ENCODE data around the gene CLIC4. TPM values are rescaled to one million over a fixed set of nuclear protein-coding genes. Genes with fewer than 3 reads are reported as not detected.

CLIC4 gene
- total and polyA plus RNA-seq, 3 experiments from 2014 or later: 0.18 to 13.2 (median 12.8) TPM

DNA sequence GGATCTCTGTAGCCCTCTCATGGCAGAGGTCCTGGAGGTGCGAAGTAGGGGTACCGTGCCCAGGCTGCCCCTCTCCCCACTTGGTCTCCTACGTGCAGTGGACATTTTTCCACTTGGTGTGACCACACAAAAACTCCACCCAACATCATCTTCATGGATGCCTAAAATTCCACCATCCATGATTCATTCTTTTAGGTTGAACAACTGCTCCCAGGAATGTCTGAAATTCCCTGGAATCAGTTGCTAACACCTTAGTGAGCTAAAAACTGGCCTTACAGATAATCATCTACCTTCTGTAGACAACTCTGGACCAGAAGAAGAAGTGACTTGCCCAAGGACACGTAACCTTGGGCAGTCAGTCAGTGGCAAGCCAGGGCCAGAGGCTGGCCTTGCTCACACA lies 32.1 kb upstream of the CLIC4 start:
- DNase-seq: no peak

DNA sequence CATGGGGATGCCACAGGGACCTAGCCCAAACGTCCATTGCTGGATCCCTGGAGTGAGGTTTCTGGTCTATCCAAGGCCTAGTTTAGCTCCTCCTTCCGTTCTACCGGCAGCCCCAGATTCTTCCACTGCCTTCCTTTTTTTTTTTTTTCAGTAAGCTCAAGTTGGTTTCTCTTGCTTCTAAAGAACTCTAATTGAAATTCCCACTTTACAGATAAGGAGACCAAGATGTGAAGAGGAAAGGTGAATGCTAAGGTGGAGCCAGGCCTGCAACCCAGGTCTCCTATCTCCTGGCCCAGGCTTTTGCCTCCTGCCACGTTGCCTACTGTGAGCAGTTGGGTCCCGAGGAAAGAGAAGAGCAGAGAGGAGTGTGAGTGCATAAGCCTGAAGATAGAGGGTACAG lies 31.5 kb upstream of the CLIC4 start:
- Mint-ChIP-seq H3K4me3 (no peak overlapping the region), H3K9me3 (no peaks in the 10 kb centered on the region), H3K4me1 (peaks cover 10 to 11% (median 10%) of the 10 kb centered on the region in 3 donors), H3K27ac (no peak overlapping the region), H3K36me3 (no peaks in the 10 kb centered on the region), H3K27me3 (peaks cover 3 to 6% of the 10 kb centered on the region in 2 donors)
- POLR2A ChIA-PET: no interaction called here
- CTCF ChIA-PET: interaction anchor here (0.7 kb wide), 1 partner anchor 25 kb away, joined by 3 read pairs; no protein-coding TSS in a partner anchor
- no peaks in the 10 kb centered on the region for H3K36me3 ChIP-seq (ENCODE audit: insufficient read depth, low read length)
- H3K4me1 ChIP-seq (ENCODE audit: insufficient read depth, low read length): no peaks in the 10 kb centered on the region
- no peaks in the 10 kb centered on the region for H3K27me3 ChIP-seq (ENCODE audit: insufficient read depth, low read length, poor library complexity, severe bottlenecking)
- H3K27ac ChIP-seq (ENCODE audit: low read depth, low read length): no peak overlapping the region
- no peaks in the 10 kb centered on the region for H3K9me3 ChIP-seq (ENCODE audit: low read length)
- DNase-seq: no peak
- H3K4me3 ChIP-seq (ENCODE audit: low read length): no peak overlapping the region

More for the DNA sequence above, 32.1 kb upstream of the CLIC4 start:
- no peak overlapping the region for H3K4me3 Mint-ChIP-seq
- Histone ChIP-seq H3K9me3 (ENCODE audit: low read length) (no peaks in the 10 kb centered on the region), H3K27me3 (ENCODE audit: insufficient read depth, low read length, poor library complexity, severe bottlenecking) (no peaks in the 10 kb centered on the region), H3K4me3 (ENCODE audit: low read length) (no peak overlapping the region), H3K36me3 (ENCODE audit: insufficient read depth, low read length) (no peaks in the 10 kb centered on the region), H3K27ac (ENCODE audit: low read depth, low read length) (no peak overlapping the region), H3K4me1 (ENCODE audit: insufficient read depth, low read length) (no peaks in the 10 kb centered on the region)
- peaks cover 10 to 11% (median 10%) of the 10 kb centered on the region in 3 donors for H3K4me1 Mint-ChIP-seq
- POLR2A ChIA-PET: no interaction called here
- peaks cover 2% of the 10 kb centered on the region in 2 donors for H3K27me3 Mint-ChIP-seq
- H3K27ac Mint-ChIP-seq: no peak overlapping the region
- no peaks in the 10 kb centered on the region for H3K36me3 Mint-ChIP-seq
- CTCF ChIA-PET: no interaction called here
- H3K9me3 Mint-ChIP-seq: no peaks in the 10 kb centered on the region

DNA sequence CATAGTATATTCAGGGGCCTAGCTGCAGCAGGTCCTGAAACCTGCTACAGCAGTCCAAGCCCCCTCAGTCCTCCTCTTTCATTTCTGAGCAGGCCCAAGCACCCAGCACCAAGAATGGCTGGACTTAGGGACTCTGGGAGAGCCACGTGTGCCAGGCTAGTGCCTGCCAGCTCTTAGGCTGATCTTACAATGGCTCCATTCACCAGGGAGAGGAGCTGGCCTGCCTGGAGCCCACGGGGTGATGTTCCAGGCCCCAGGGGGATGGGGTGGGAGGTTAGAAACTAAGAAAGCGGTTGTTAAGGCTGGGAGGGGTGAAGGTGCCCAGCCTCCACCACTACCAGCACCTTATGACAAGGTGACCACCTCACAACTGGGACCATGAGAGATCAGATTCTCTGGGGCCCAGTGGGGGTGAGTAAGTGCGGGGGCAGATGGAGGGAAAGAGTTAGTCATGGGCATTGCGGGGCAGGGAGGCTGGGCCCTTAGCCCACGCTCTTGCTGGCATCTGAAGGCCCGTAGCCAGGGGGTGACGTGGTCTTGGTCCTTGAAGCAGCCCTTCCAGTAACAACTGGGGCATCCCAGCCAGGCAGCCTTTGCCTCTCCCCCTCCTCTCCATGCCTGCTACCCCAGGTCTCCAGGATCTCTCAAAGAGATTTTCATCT lies 30.3 kb upstream of the CLIC4 start:
- Mint-ChIP-seq H3K9me3 (no peaks in the 10 kb centered on the region), H3K27me3 (peaks cover 3 to 6% of the 10 kb centered on the region in 2 donors), H3K4me1 (peaks cover 3 to 5% (median 4%) of the 10 kb centered on the region in 3 donors), H3K36me3 (no peaks in the 10 kb centered on the region), H3K27ac (peak overlapping the region in 1 of 8 donors; percentile 36), H3K4me3 (no peak overlapping the region)
- H3K4me3 ChIP-seq (ENCODE audit: low read length): no peak overlapping the region
- ChIA-PET POLR2A (no interaction called here), CTCF (no interaction called here)
- no peaks in the 10 kb centered on the region for H3K27me3 ChIP-seq (ENCODE audit: insufficient read depth, low read length, poor library complexity, severe bottlenecking)
- no peak for DNase-seq
- no peaks in the 10 kb centered on the region for H3K9me3 ChIP-seq (ENCODE audit: low read length)
- no peak overlapping the region for H3K27ac ChIP-seq (ENCODE audit: low read depth, low read length)
- no peaks in the 10 kb centered on the region for H3K36me3 ChIP-seq (ENCODE audit: insufficient read depth, low read length)
- H3K4me1 ChIP-seq (ENCODE audit: insufficient read depth, low read length): no peaks in the 10 kb centered on the region

DNA sequence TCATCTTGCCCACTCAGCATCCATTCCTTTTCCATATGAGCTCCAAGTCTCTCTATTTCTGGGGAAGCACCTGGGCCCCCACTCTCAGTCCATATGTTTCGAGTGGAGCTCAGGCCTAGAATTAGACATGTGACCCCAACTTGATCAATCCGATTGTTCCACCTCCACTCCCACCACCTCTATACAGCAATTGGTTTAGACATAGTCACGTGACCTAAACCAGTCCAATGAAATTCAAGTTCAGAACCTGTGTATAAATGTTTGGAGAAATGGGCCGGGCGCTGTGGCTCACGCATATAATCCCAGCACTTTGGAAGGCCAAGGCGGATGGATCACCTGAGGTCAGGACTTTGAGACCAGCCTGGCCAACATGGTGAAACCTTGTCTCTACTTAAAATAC lies 29.6 kb upstream of the CLIC4 start:
- CTCF ChIA-PET: no interaction called here
- H3K4me1 ChIP-seq (ENCODE audit: insufficient read depth, low read length): no peaks in the 10 kb centered on the region
- DNase-seq: no peak
- POLR2A ChIA-PET: no interaction called here
- H3K4me1 Mint-ChIP-seq: no peaks in the 10 kb centered on the region
- H3K27ac ChIP-seq (ENCODE audit: low read depth, low read length): no peak overlapping the region
- H3K27me3 Mint-ChIP-seq: peaks cover 3 to 6% of the 10 kb centered on the region in 2 donors
- H3K9me3 Mint-ChIP-seq: no peaks in the 10 kb centered on the region
- H3K4me3 ChIP-seq (ENCODE audit: low read length): no peak overlapping the region
- no peaks in the 10 kb centered on the region for H3K9me3 ChIP-seq (ENCODE audit: low read length)
- H3K27me3 ChIP-seq (ENCODE audit: insufficient read depth, low read length, poor library complexity, severe bottlenecking): no peaks in the 10 kb centered on the region
- H3K4me3 Mint-ChIP-seq: no peak overlapping the region
- H3K36me3 Mint-ChIP-seq: no peaks in the 10 kb centered on the region
- H3K27ac Mint-ChIP-seq: peak overlapping the region in 1 of 8 donors; percentile 20
- H3K36me3 ChIP-seq (ENCODE audit: insufficient read depth, low read length): no peaks in the 10 kb centered on the region

DNA sequence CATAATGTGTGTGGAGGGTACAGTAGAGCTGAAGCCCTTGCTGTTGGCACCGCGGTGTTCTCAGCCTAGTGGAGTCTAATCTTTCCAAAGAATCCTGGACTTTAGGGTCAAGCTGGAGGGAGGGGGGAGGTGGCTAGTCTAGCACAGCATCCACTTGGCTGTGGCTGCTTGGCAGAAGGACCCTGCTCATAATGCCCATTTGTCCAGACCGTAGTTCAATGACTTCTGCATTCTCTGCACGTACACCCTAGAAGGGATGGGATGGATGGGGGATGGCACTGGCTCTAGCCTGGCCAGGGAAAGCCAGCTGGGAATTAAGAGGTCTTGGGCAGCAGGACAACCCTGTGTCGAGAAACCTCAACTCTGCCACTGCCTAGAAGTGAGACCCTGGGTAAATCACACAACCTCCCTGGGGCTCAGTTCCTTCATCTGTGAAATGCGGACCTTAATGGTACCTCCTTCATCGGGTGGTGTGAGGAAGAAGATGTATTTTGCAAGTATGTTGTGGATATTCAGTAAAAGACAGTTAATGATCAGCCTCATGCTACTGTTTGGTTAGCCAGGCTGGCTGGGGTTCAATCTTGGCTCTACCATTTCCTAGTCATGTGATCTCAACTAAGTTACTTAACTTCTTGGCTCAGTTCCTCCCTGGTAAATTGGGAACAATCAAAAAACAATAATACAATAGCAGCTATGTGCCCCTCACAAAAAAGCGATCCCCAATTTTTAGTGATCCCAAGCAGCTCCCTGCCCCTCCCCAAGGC lies 27.2 kb upstream of the CLIC4 start:
- Mint-ChIP-seq H3K27me3 (peaks cover 3 to 6% of the 10 kb centered on the region in 2 donors), H3K9me3 (no peaks in the 10 kb centered on the region), H3K36me3 (no peaks in the 10 kb centered on the region), H3K4me3 (no peak overlapping the region), H3K27ac (peak overlapping the region in 2 of 8 donors; percentile 25 to 41), H3K4me1 (peaks cover 7 to 10% (median 8%) of the 10 kb centered on the region in 3 donors)
- Histone ChIP-seq H3K9me3 (ENCODE audit: low read length) (no peaks in the 10 kb centered on the region), H3K4me3 (ENCODE audit: low read length) (no peak overlapping the region), H3K36me3 (ENCODE audit: insufficient read depth, low read length) (no peaks in the 10 kb centered on the region), H3K27me3 (ENCODE audit: insufficient read depth, low read length, poor library complexity, severe bottlenecking) (no peaks in the 10 kb centered on the region), H3K27ac (ENCODE audit: low read depth, low read length) (no peak overlapping the region), H3K4me1 (ENCODE audit: insufficient read depth, low read length) (no peaks in the 10 kb centered on the region)
- DNase-seq: no peak
- POLR2A ChIA-PET: no interaction called here
- CTCF ChIA-PET: no interaction called here

DNA sequence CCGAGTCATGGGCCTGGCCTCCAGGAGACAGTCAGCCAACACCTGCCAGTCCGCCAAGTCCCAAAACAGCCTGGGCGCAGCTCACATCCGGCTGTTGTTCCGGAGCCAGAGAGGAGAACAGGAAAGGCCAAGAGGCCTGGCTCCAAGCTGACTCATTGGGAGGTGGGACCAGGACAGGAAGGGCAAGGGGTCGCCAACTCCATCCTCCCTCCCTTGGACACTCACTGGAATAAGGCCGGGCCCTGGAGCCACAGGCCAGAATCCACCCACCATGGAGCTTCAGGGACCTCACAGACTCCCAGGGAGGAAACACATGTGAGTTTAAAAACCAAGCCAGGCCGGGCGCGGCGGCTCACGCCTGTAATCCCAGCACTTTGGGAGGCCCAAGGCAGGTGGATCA lies 25.1 kb upstream of the CLIC4 start:
- CTCF ChIA-PET: no interaction called here
- Histone ChIP-seq H3K27ac (ENCODE audit: low read depth, low read length) (no peak overlapping the region), H3K36me3 (ENCODE audit: insufficient read depth, low read length) (no peaks in the 10 kb centered on the region), H3K4me1 (ENCODE audit: insufficient read depth, low read length) (no peaks in the 10 kb centered on the region), H3K9me3 (ENCODE audit: low read length) (no peaks in the 10 kb centered on the region), H3K27me3 (ENCODE audit: insufficient read depth, low read length, poor library complexity, severe bottlenecking) (no peaks in the 10 kb centered on the region), H3K4me3 (ENCODE audit: low read length) (no peak overlapping the region)
- POLR2A ChIA-PET: no interaction called here
- Mint-ChIP-seq H3K27me3 (peaks cover 3 to 14% of the 10 kb centered on the region in 2 donors), H3K4me1 (peaks cover 7 to 10% (median 8%) of the 10 kb centered on the region in 3 donors), H3K36me3 (no peaks in the 10 kb centered on the region), H3K9me3 (no peaks in the 10 kb centered on the region), H3K4me3 (no peak overlapping the region), H3K27ac (no peak overlapping the region)
- no peak for DNase-seq

DNA sequence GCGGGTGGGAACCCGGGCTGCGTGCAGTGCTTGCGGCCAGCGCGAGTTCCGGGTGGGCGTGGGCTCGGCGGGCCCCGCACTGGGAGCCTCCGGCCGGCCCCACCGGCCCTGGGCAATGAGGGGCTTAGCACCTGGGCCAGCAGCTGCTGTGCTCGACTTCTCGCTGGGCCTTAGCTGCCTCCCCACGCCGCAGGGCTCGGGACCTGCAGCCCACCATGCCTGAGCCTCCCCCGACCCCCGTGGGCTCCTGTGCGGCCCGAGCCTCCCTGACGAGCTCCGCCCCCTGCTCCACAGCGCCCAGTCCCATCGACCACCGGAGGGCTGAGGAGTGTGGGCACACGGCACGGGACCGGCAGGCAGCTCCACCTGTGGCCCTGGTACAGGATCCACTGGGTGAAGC lies 23.7 kb upstream of the CLIC4 start:
- H3K27ac ChIP-seq (ENCODE audit: low read depth, low read length): no peak overlapping the region
- POLR2A ChIA-PET: interaction anchor here (0.6 kb wide), 1 partner anchor 10 kb away, joined by 4 read pairs; no protein-coding TSS in a partner anchor
- Mint-ChIP-seq H3K9me3 (no peaks in the 10 kb centered on the region), H3K36me3 (no peaks in the 10 kb centered on the region), H3K4me1 (peaks cover 7 to 10% (median 8%) of the 10 kb centered on the region in 3 donors), H3K27me3 (peaks cover 4 to 21% of the 10 kb centered on the region in 2 donors), H3K4me3 (no peak overlapping the region), H3K27ac (no peak overlapping the region)
- H3K36me3 ChIP-seq (ENCODE audit: insufficient read depth, low read length): no peaks in the 10 kb centered on the region
- no peaks in the 10 kb centered on the region for H3K4me1 ChIP-seq (ENCODE audit: insufficient read depth, low read length)
- no peaks in the 10 kb centered on the region for H3K27me3 ChIP-seq (ENCODE audit: insufficient read depth, low read length, poor library complexity, severe bottlenecking)
- H3K4me3 ChIP-seq (ENCODE audit: low read length): no peak overlapping the region
- H3K9me3 ChIP-seq (ENCODE audit: low read length): no peaks in the 10 kb centered on the region
- no peak for DNase-seq
- CTCF ChIA-PET: no interaction called here

Data from CD8-positive, alpha-beta memory T cell (primary cell).